K562 (cell line): ENCODE measurements around the gene KCNH2. TPM values are rescaled to one million over a fixed set of nuclear protein-coding genes. Genes with fewer than 3 reads are reported as not detected.

Experiments
- CBFB ChIP-seq: sonication (generic); formaldehyde crosslinking; IDR thresholded peaks from 2 replicates; pipeline ENCODE4 v1.4.0; 2020; ENCODE audit warnings: mild to moderate bottlenecking, missing genetic modification reagents
- CEBPB ChIP-seq: fragments of 450-650 bp; IDR thresholded peaks from 2 replicates; pipeline ENCODE4 v1.6.1; 2016; ENCODE audit warnings: missing genetic modification characterization, missing compliant biosample characterization
- EP300 ChIP-seq: IDR thresholded peaks from 2 replicates; pipeline ENCODE4 v1.6.1; 2012; ENCODE audit warnings: low read length, improper control_type of control experiment
- ETV1 ChIP-seq: fragments of 450-650 bp; conservative IDR thresholded peaks from 2 replicates; pipeline ENCODE4 v1.6.1; 2016; ENCODE audit warnings: missing genetic modification characterization, control low read depth, low read depth, missing compliant biosample characterization
- HNRNPUL1 ChIP-seq: fragments of 200-400 bp; formaldehyde crosslinking; IDR thresholded peaks from 2 replicates; pipeline ENCODE4 v1.6.1; 2017; ENCODE audit warnings: low read length
- IRF1 ChIP-seq: sonication (generic); formaldehyde crosslinking; IDR thresholded peaks from 2 replicates; pipeline ENCODE4 v1.8.0; 2022; ENCODE audit warnings: missing genetic modification reagents, mild to moderate bottlenecking, borderline replicate concordance
- POLR2G ChIP-seq: fragments of 200-400 bp; formaldehyde crosslinking; IDR thresholded peaks from 2 replicates; pipeline ENCODE4 v1.6.1; 2017; ENCODE audit warnings: low read depth, mild to moderate bottlenecking, antibody characterized with exemption, low read length, moderate library complexity
- REST ChIP-seq, 2 experiments: fragments of 450-650 bp; formaldehyde crosslinking in 1 of 2; IDR thresholded peaks; 2 replicates each; pipeline versions ENCODE4 v1.4.0 to v1.6.1; 2014 to 2020; ENCODE audit warnings: mild to moderate bottlenecking in 2 of 2, borderline replicate concordance in 1 of 2, low read depth in 1 of 2
- SMAD3 ChIP-seq: fragments of 450-650 bp; formaldehyde crosslinking; conservative IDR thresholded peaks from 2 replicates; pipeline ENCODE4 v1.4.0; 2020; ENCODE audit warnings: mild to moderate bottlenecking
- SNIP1 ChIP-seq: fragments of 450-650 bp; IDR thresholded peaks from 2 replicates; pipeline ENCODE4 v1.7.1; 2017; ENCODE audit warnings: low read depth, mild to moderate bottlenecking
- THRA ChIP-seq: fragments of 450-650 bp; IDR thresholded peaks from 2 replicates; pipeline ENCODE4 v1.6.1; 2017; ENCODE audit warnings: mild to moderate bottlenecking, moderate library complexity
- TRIM24 ChIP-seq, 2 experiments: fragments of 450-650 bp; IDR thresholded peaks; 2 replicates each; pipeline ENCODE4 v1.6.1; 2016
- ZNF263 ChIP-seq: sonication (generic); formaldehyde crosslinking; IDR thresholded peaks from 2 replicates; pipeline ENCODE4 v1.8.0; 2022; ENCODE audit warnings: mild to moderate bottlenecking, missing genetic modification reagents, borderline replicate concordance
- ZNF583 ChIP-seq: fragments of 250-450 bp; sonication (Bioruptor Pico); IDR thresholded peaks from 2 replicates; pipeline ENCODE4 v1.4.0; 2020
- polyA plus RNA-seq, 8 experiments: library from polyadenylated mRNA; depleted of rRNA in 4 of 8; stranded (reverse) in 5 of 8; unstranded in 3 of 8; fragments of >200 nt; fragmentation: Nextera tagmentation in 2 of 8; fragmentation: Illumina TruSeq in 1 of 8; extraction: Ambion mirVana in 2 of 8; extraction: Trizol in 1 of 8; gene quantifications; 2 replicates each; pipeline versions ENCODE4 v1.2.1 to v1.2.3, GENCODE V29; 2011 to 2014; ENCODE audit warnings: inconsistent platforms in 1 of 8, missing spikeins in 1 of 8
- total RNA-seq, 7 experiments: library from RNA; depleted of rRNA in 6 of 7; stranded (reverse); fragments of >200 nt in 6 of 7; fragmentation: Illumina TruSeq in 2 of 7; extraction: Trizol in 2 of 7; gene quantifications; 2 replicates each; pipeline versions ENCODE4 v1.2.1 to v1.2.3, GENCODE V29; 2011 to 2021; ENCODE audit warnings: low replicate concordance in 1 of 7

KCNH2 gene
- total and polyA plus RNA-seq, 9 of the 15 experiments (the other 6 are each of a cell fraction or from before 2014, with no cell fraction given) = 18.1 to 368 (median 218) TPM

- TF ChIP-seq CEBPB (tag) (peak; percentile 79), SNIP1 (no peak), IRF1 (CRISPR knock-in tag) (no peak), ETV1 (0 out of 2 replicates have a peak, but pooled peaks have one; percentile 9), ZNF263 (CRISPR knock-in tag) (no peak), CBFB (no peak), TRIM24 (IDR thresholded peaks at IDR 0.05) (peak; percentile 25 to 42; a peak in 2 of 4 replicates), EP300 (peak; percentile 68; the same call in 1 of the 2 replicates), REST (IDR thresholded peaks at IDR 0.05; ENCODE audit: borderline replicate concordance) (no peak), REST (CRISPR knock-in tag; IDR thresholded peaks at IDR 0.05; ENCODE audit: low read depth) (peak; percentile 75), SMAD3 (CRISPR knock-in tag) (0 out of 2 replicates have a peak, but pooled peaks have one; percentile 61), POLR2G (peak; percentile 55; the same call in 1 of the 2 replicates), THRA (no peak), ZNF583 (CRISPR knock-in tag) (peak; percentile 87), HNRNPUL1 (no peak)
Measured at GRCh38 chr7:150968734-150969372, 9.3 kb downstream of the KCNH2 start (continued).
